ENCODE data around the gene PEX3.

DNA sequence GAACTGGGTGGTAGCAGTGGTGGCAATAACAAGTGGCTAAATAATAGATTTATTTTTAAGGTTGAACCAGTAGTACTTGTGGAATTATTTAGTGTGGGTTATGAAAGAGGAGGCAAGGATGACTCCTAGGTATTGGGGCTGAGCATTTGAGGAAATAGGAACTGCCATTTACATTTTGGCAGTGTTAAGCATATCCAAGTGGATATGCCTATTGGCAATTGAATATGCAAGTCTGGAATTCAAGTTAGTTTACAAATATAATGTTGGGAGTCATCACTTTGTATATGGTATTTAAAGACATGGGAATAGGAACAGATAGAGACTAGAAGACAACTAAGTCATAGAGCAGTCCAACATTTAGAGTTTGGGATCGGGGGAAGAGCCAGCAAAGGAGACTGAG, 25.9 kb downstream of the PEX3 start:
- TF ChIP-seq CTCF (IDR thresholded peaks at IDR 0.05) (no peak), EP300 (IDR thresholded peaks at IDR 0.05) (no peak), POLR2A (IDR thresholded peaks at IDR 0.05) (no peak)

Data from ovary (tissue), 3 donors.